Transverse colon (tissue), 4 donors: ENCODE measurements around the gene MEGF10.

Source experiments
- CTCF ChIP-seq, 5 experiments: fragments of 200-600 bp in 3 of 5; fragments of 450-650 bp in 2 of 5; sonication (generic) in 3 of 5; IDR thresholded peaks; 1 replicate in 2 of 5; 2 replicates in 3 of 5; pipeline ENCODE4 v1.5.1; 2016 to 2017; ENCODE audit warnings: antibody characterized with exemption in 5 of 5, inconsistent platforms in 3 of 5, mild to moderate bottlenecking in 2 of 5, moderate library complexity in 1 of 5
- EP300 ChIP-seq: sonication (generic); formaldehyde crosslinking; IDR thresholded peaks from one replicate; pipeline ENCODE4 v1.6.1; 2017; ENCODE audit warnings: antibody characterized with exemption, low read depth
- POLR2A ChIP-seq: fragments of 450-650 bp; IDR thresholded peaks from one replicate; pipeline ENCODE4 v1.6.1; 2016; ENCODE audit warnings: antibody characterized with exemption, mild to moderate bottlenecking, moderate library complexity
- POLR2AphosphoS5 ChIP-seq, 3 donors: sonication (generic); formaldehyde crosslinking; IDR thresholded peaks; one replicate each; pipeline ENCODE4 v1.6.1; 2016; ENCODE audit warnings: antibody characterized with exemption in 3 of 3

GRCh38 chr5:127307868-127308267, 17.3 kb downstream of the MEGF10 start:
- TF ChIP-seq EP300 (no peak), CTCF (IDR thresholded peaks at IDR 0.05) (no peak), POLR2A (no peak), POLR2AphosphoS5 (IDR thresholded peaks at IDR 0.05) (no peak)
